AG04449 (cell line): ENCODE measurements around the gene YTHDF1.

ENCODE experiments used
- CTCF ChIA-PET: fragments of 350-600 bp; formaldehyde crosslinking; extraction: SDS; loops from one replicate; lab custom pipeline; 2021; ENCODE audit warnings: antibody characterized with exemption; lab: Yijun Ruan, JAX
- POLR2A ChIA-PET: fragments of 400-600, 350-600 bp; formaldehyde crosslinking; extraction: SDS; loops from one replicate; lab custom pipeline; 2020; ENCODE audit warnings: antibody characterized with exemption, inconsistent platforms; lab: Yijun Ruan, JAX
- DNase-seq: peaks from one replicate; pipeline ENCODE4 v3.0.0-alpha.2; 2010; ENCODE audit warnings: low read depth, low spot score
- H3K4me3 ChIP-seq: 2 replicates; pipeline ENCODE4 v1.5.1; 2011; ENCODE audit warnings: low read depth, mild to moderate bottlenecking, control low read depth, low read length
- TF ChIP-seq, protein P1 (sequence below): IDR thresholded peaks from one replicate; pipeline ENCODE4 v1.5.1; 2011; ENCODE audit warnings: mild to moderate bottlenecking, moderate library complexity, low read length, control low read depth, inconsistent platforms; ENCODE audit not compliant: insufficient read depth; ENCODE audit errors: missing control alignments

Gene YTHDF1

GRCh38 chr20:63190828-63191227 is 25.1 kb downstream of the YTHDF1 start:
- ChIA-PET CTCF (interaction anchor here (1.2 kb wide), 2 partner anchors 8 to 10 kb away, joined by 3 read pairs; no protein-coding TSS in a partner anchor), POLR2A (no interaction called here)
- TF ChIP-seq, protein P1, sequence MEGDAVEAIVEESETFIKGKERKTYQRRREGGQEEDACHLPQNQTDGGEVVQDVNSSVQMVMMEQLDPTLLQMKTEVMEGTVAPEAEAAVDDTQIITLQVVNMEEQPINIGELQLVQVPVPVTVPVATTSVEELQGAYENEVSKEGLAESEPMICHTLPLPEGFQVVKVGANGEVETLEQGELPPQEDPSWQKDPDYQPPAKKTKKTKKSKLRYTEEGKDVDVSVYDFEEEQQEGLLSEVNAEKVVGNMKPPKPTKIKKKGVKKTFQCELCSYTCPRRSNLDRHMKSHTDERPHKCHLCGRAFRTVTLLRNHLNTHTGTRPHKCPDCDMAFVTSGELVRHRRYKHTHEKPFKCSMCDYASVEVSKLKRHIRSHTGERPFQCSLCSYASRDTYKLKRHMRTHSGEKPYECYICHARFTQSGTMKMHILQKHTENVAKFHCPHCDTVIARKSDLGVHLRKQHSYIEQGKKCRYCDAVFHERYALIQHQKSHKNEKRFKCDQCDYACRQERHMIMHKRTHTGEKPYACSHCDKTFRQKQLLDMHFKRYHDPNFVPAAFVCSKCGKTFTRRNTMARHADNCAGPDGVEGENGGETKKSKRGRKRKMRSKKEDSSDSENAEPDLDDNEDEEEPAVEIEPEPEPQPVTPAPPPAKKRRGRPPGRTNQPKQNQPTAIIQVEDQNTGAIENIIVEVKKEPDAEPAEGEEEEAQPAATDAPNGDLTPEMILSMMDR, result no peak
- H3K4me3 ChIP-seq, result no peak overlapping the region
- DNase-seq, result no peak

GRCh38 chr20:63189846-63190559 is 25.9 kb downstream of the YTHDF1 start:
- POLR2A ChIA-PET, result no interaction called here
- DNase-seq, result no peak

DNA sequence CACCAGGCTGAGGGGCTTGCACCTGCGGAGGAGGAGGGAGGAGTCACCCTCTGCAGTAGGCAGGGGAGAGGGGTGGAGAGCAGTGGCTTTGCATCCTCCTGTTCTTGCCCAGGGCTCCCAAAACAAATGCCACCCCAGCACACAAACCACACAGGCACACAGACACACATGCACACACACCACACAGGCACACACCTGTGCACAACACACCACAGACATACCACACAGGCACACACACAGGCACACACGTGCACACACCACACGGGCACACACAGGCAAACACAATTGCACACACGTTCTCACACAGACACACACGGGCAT is 26.6 kb downstream of the YTHDF1 start:
- H3K4me3 ChIP-seq, result no peak overlapping the region
- no peak for DNase-seq
- POLR2A ChIA-PET, result no interaction called here
- TF ChIP-seq, protein P1, result no peak
- CTCF ChIA-PET, result no interaction called here

More at GRCh38 chr20:63189846-63190559, 25.9 kb downstream of the YTHDF1 start:
- H3K4me3 ChIP-seq, result no peak overlapping the region
- CTCF ChIA-PET, result interaction anchor here (1.2 kb wide), 1 partner anchor 9 kb away, joined by 3 read pairs; no protein-coding TSS in a partner anchor
- TF ChIP-seq, protein P1, result no peak

GRCh38 chr20:63188641-63189321 is 27.1 kb downstream of the YTHDF1 start:
- H3K4me3 ChIP-seq, result no peak overlapping the region
- ChIA-PET POLR2A (interaction anchor here (0.6 kb wide), 1 partner anchor 71 kb away, joined by 3 read pairs; no protein-coding TSS in a partner anchor), CTCF (interaction anchor here (1.6 kb wide), 1 partner anchor 9 kb away, joined by 3 read pairs; no protein-coding TSS in a partner anchor)
- no peak for DNase-seq
- TF ChIP-seq, protein P1, result no peak

- CTCF ChIA-PET, result interaction anchor here (1.6 kb wide), 1 partner anchor 8 kb away, joined by 3 read pairs; no protein-coding TSS in a partner anchor
- H3K4me3 ChIP-seq, result no peak overlapping the region
- POLR2A ChIA-PET, result interaction anchor here (0.6 kb wide), 1 partner anchor 72 kb away, joined by 3 read pairs; no protein-coding TSS in a partner anchor
- TF ChIP-seq, protein P1, result no peak
- no peak for DNase-seq
Observed at GRCh38 chr20:63188159-63188442, 27.8 kb downstream of the YTHDF1 start.
